Esophagus (tissue), 2 donors: ENCODE results near the gene SLIT3. TPM values are rescaled to one million over a fixed set of nuclear protein-coding genes. Genes with fewer than 3 reads are reported as not detected.

Source experiments
- H3K27ac ChIP-seq, 2 donors: one replicate each; pipeline ENCODE4 v1.5.1; 2013; ENCODE audit warnings: low read depth in 2 of 2, mild to moderate bottlenecking in 2 of 2, inconsistent platforms in 1 of 2, low read length in 1 of 2, moderate library complexity in 1 of 2
- H3K27me3 ChIP-seq, 2 donors: one replicate each; pipeline ENCODE4 v1.6.1; 2013; ENCODE audit warnings: low read length in 2 of 2, control low read depth in 1 of 2, mild to moderate bottlenecking in 1 of 2; ENCODE audit not compliant: insufficient read depth in 2 of 2, control insufficient read depth in 1 of 2
- H3K36me3 ChIP-seq, 2 donors: one replicate each; pipeline ENCODE4 v1.6.1; 2013; ENCODE audit warnings: low read length in 1 of 2; ENCODE audit not compliant: control insufficient read depth in 2 of 2, insufficient read depth in 2 of 2
- H3K4me1 ChIP-seq, 2 donors: one replicate each; pipeline ENCODE4 v1.6.1; 2013; ENCODE audit warnings: low read length in 1 of 2; ENCODE audit not compliant: control insufficient read depth in 2 of 2, insufficient read depth in 2 of 2
- H3K4me3 ChIP-seq, 2 donors: one replicate each; pipeline ENCODE4 v1.5.1; 2013; ENCODE audit warnings: low read length in 2 of 2, mild to moderate bottlenecking in 2 of 2, low read depth in 1 of 2, moderate library complexity in 1 of 2
- H3K9me3 ChIP-seq, 2 donors: one replicate each; pipeline ENCODE4 v1.6.1; 2013; ENCODE audit warnings: mild to moderate bottlenecking in 2 of 2, low read depth in 1 of 2, low read length in 1 of 2, moderate library complexity in 1 of 2; ENCODE audit not compliant: control insufficient read depth in 2 of 2, insufficient read depth in 1 of 2
- WGBS, 2 donors: extraction: QIAGEN DNeasy Blood & Tissue Kit; methylation state at CpG; one replicate each; pipeline ENCODE4 v1.1.7; 2013; 5-methylcytosine and 5-hydroxymethylcytosine counted together
- polyA plus RNA-seq, 2 donors: library from polyadenylated mRNA; stranded (reverse); fragments of 200-250 nt; gene quantifications; one replicate each; pipeline ENCODE4 v1.2.3, GENCODE V29; 2013
- donor health status: healthy with polysubstance abuse.
- donor health status: Bipolar disorder and iron deficiency.

SLIT3 gene
- polyA plus RNA-seq, result 1 to 10 TPM in 1 of 2 donors, under 1 TPM in 1; 0.53 to 2.0 TPM

- Histone ChIP-seq H3K27ac (peak within 1 kb of the TSS; percentile 47 to 58), H3K36me3 (no peaks in the 10 kb centered on the region), H3K9me3 (no peaks in the 10 kb centered on the region), H3K4me3 (peak within 1 kb of the TSS; percentile 48 to 58), H3K27me3 (no peaks in the 10 kb centered on the region), H3K4me1 (peaks cover 0 to 3% of the 10 kb centered on the region in 2 donors)
- WGBS, 2 donors, result 1 to 2% methylated on average over 70 to 101 of the region's 101 CpGs
These were observed at the start of gene SLIT3 for GRCh38 chr5:169300468-169301385. Gene SLIT3 (minus strand): TSS chr5:169301139. CDS start chr5:169300709, 430 bp downstream.

DNA sequence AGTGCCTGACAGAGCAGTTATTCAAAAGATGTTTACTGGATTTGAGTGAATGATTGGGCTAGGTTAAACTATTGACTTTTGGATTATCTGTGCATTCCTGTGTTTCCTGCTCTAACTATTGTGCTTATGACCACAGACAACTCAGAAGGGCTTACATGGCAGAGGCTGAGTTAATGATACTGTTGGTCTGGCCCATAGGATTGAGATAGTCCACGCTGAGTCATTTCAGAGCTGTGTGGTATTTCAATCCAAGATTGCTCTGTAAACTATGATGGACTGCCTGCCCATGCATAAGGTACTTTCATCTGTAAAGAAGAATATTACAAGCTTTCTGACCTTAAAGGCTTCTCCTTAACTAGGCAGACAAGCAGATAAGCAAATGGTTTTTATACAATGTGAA is 49.1 kb upstream of the SLIT3 start:
- Histone ChIP-seq H3K9me3 (no peaks in the 10 kb centered on the region), H3K27me3 (no peaks in the 10 kb centered on the region), H3K27ac (no peak overlapping the region), H3K4me1 (no peaks in the 10 kb centered on the region), H3K36me3 (no peaks in the 10 kb centered on the region), H3K4me3 (no peak overlapping the region)
- 60 to 79% methylated on average over 1 of the region's 1 CpG for WGBS, 2 donors

DNA sequence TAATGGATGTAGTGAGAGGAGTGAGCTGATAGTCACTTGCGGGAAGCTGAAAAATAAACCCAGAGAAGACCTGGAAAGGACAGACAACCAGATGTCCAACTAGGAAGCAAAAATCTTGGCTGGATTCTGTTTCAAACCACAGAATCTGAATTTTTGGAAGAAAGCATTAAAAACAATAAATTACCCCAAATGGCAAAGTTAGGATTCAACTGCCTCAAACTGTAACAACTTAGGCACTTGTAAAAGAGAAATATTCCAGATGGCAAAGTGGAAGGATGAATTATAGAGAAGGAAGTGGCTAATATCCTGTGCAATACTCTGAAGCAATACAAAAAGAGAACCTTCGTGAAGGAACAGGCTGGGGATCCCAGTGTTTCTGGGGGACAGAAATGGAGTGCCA is 46.8 kb upstream of the SLIT3 start:
- no peak overlapping the region for H3K27ac ChIP-seq
- H3K4me1 ChIP-seq, result no peaks in the 10 kb centered on the region
- H3K4me3 ChIP-seq, result no peak overlapping the region
- H3K36me3 ChIP-seq, result no peaks in the 10 kb centered on the region
- no peaks in the 10 kb centered on the region for H3K27me3 ChIP-seq
- no peaks in the 10 kb centered on the region for H3K9me3 ChIP-seq
- 54 to 63% methylated on average over 2 of the region's 2 CpGs for whole genome bisulfite sequencing, 2 donors

- no peaks in the 10 kb centered on the region for H3K9me3 ChIP-seq
- WGBS, 2 donors, result 68 to 69% methylated on average over 3 of the region's 3 CpGs
These were observed 43.7 kb upstream of the SLIT3 start for GRCh38 chr5:169344629-169345028.

GRCh38 chr5:169343766-169344165 is 42.8 kb upstream of the SLIT3 start:
- no peaks in the 10 kb centered on the region for H3K4me1 ChIP-seq
- H3K4me3 ChIP-seq, result no peak overlapping the region
- no peaks in the 10 kb centered on the region for H3K9me3 ChIP-seq
- no peaks in the 10 kb centered on the region for H3K36me3 ChIP-seq
- no peaks in the 10 kb centered on the region for H3K27me3 ChIP-seq
- no peak overlapping the region for H3K27ac ChIP-seq

More at GRCh38 chr5:169344629-169345028, 43.7 kb upstream of the SLIT3 start:
- Histone ChIP-seq H3K4me3 (no peak overlapping the region), H3K36me3 (no peaks in the 10 kb centered on the region), H3K4me1 (no peaks in the 10 kb centered on the region), H3K27ac (no peak overlapping the region), H3K27me3 (no peaks in the 10 kb centered on the region)

DNA sequence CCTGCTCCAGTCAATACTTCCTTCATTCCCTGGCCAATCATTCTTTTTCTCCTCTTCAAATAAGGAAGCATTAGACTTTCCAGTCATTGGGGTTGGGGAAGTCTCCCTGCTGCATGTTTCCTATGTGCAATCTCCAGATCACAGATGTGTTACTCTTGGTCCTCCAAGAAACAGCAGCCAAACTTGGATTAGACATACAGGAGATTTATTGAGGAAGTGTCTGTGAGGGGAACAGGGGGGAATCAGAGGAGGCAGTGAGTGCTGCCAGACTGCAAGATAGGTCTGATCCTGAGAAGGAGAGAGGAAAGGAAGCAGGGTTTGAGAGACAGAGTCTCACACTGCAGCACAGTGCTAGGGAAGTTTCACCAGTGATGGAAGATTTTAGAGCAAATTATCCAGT is 40.6 kb upstream of the SLIT3 start:
- no peak overlapping the region for H3K4me3 ChIP-seq
- H3K27ac ChIP-seq, result no peak overlapping the region
- H3K27me3 ChIP-seq, result no peaks in the 10 kb centered on the region
- no peaks in the 10 kb centered on the region for H3K4me1 ChIP-seq
- no peaks in the 10 kb centered on the region for H3K9me3 ChIP-seq
- H3K36me3 ChIP-seq, result no peaks in the 10 kb centered on the region

DNA sequence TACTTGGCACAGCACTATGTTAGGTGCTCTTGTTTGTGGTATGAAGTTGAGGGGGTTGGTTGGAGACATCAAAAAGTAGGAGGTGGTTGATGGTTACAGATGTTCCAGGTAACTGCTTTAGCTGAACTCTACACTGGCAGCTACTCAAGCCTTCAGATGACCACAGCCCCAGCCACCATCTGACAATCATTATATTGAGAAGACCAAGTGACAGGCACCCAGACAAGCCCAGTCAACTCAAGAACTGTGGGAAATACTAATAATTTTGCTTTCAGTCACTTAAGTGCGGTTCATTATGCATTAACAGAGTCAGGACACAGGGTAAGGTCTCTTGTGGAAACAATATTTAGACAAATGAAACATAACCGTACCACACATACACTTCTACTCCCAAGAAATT is 38.9 kb upstream of the SLIT3 start:
- H3K9me3 ChIP-seq, result no peaks in the 10 kb centered on the region
- 81 to 90% methylated on average over 2 of the region's 2 CpGs for WGBS, 2 donors
- no peak overlapping the region for H3K4me3 ChIP-seq
- H3K27ac ChIP-seq, result no peak overlapping the region
- H3K27me3 ChIP-seq, result peaks cover 0 to 5% of the 10 kb centered on the region in 2 donors
- no peaks in the 10 kb centered on the region for H3K4me1 ChIP-seq
- no peaks in the 10 kb centered on the region for H3K36me3 ChIP-seq

DNA sequence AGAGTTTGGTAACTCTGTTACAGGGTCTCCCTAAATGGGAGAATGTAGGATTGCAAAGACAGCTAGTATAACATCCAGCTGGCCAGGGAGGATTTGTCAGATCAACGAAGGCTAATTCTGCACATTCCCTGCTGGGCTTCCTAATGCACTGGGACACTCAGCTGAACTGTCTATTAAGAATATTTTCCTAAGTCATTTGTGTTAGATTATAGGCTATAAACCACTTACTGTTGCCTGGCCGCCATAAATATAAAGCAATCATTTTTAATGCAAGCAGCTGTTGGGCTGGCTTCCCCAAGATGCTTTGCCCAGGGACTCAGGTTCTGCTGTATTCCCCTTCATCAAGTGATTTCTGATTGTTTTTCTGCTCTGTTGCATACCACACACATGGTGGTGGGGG is 35.3 kb upstream of the SLIT3 start:
- H3K4me1 ChIP-seq, result no peaks in the 10 kb centered on the region
- no peaks in the 10 kb centered on the region for H3K9me3 ChIP-seq
- no peaks in the 10 kb centered on the region for H3K36me3 ChIP-seq
- H3K4me3 ChIP-seq, result no peak overlapping the region
- WGBS, 2 donors, result 61 to 66% methylated on average over 2 of the region's 2 CpGs
- H3K27ac ChIP-seq, result no peak overlapping the region
- H3K27me3 ChIP-seq, result peaks cover 0 to 5% of the 10 kb centered on the region in 2 donors

GRCh38 chr5:169335806-169336205 is 34.9 kb upstream of the SLIT3 start:
- WGBS, 2 donors, result 66 to 69% methylated on average over 2 of the region's 2 CpGs
- Histone ChIP-seq H3K4me3 (no peak overlapping the region), H3K27me3 (peaks cover 0 to 5% of the 10 kb centered on the region in 2 donors), H3K36me3 (no peaks in the 10 kb centered on the region), H3K9me3 (no peaks in the 10 kb centered on the region), H3K27ac (no peak overlapping the region), H3K4me1 (no peaks in the 10 kb centered on the region)

DNA sequence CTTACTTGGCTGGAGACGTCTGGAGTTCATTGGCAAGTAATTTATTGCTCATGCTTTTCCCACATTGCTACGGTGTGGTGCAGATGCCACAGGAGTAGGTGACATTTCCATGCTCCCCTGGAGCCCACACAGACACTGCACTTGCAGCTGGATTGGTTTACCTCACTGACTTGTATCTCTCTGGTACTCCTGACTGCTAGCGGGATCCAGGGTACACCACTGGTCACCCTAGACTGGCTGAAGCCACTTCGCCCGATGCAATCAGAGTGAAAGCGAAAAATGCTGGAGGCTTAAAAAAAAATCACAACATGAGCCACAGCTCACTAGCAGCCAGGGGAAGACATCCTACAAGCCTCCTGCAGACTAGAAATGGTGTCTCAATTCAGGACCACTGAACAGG is 32.6 kb upstream of the SLIT3 start:
- H3K9me3 ChIP-seq, result no peaks in the 10 kb centered on the region
- H3K27ac ChIP-seq, result no peak overlapping the region
- WGBS, 2 donors, result 80 to 84% methylated on average over 6 of the region's 6 CpGs
- H3K4me1 ChIP-seq, result no peaks in the 10 kb centered on the region
- peaks cover 0 to 5% of the 10 kb centered on the region in 2 donors for H3K27me3 ChIP-seq
- no peak overlapping the region for H3K4me3 ChIP-seq
- no peaks in the 10 kb centered on the region for H3K36me3 ChIP-seq
